ENCODE data around the gene PFN1. TPM values are rescaled to one million over a fixed set of nuclear protein-coding genes. Genes with fewer than 3 reads are reported as not detected.

PFN1 gene
- total RNA-seq, 2 donors from 2014 or later: 1,741 to 1,743 TPM

DNA sequence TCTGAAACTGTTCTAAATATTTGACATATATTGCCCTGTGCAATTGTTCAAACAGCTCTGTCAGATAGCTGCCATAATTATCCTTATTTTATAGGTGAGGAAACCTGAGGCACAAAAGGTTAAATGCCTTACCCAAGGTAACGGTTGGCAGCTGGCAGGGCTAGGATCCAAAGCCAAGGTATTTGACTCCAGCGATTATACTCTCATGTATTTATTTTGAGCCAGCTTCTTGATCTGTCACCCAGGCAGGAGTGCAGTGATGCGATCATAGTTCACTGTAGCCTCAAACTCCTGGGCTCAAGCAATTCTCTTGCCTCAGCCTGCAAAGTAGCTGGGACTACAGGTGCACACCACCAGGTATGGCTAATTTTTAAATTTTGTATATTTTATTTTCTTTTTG is 9.8 kb upstream of the PFN1 start:
- no peaks in the 10 kb centered on the region for H3K9me3 Mint-ChIP-seq
- DNase-seq (ENCODE audit: low spot score) (no peak), ATAC-seq (no peak)
- no peak overlapping the region for H3K4me3 Mint-ChIP-seq
- H3K4me1 Mint-ChIP-seq (ENCODE audit: low read depth in 2 of 2): peaks cover 0 to 13% of the 10 kb centered on the region in 2 donors
- no peaks in the 10 kb centered on the region for H3K36me3 Mint-ChIP-seq
- no peak overlapping the region for H3K27ac Mint-ChIP-seq
- H3K27me3 Mint-ChIP-seq: no peaks in the 10 kb centered on the region

DNA sequence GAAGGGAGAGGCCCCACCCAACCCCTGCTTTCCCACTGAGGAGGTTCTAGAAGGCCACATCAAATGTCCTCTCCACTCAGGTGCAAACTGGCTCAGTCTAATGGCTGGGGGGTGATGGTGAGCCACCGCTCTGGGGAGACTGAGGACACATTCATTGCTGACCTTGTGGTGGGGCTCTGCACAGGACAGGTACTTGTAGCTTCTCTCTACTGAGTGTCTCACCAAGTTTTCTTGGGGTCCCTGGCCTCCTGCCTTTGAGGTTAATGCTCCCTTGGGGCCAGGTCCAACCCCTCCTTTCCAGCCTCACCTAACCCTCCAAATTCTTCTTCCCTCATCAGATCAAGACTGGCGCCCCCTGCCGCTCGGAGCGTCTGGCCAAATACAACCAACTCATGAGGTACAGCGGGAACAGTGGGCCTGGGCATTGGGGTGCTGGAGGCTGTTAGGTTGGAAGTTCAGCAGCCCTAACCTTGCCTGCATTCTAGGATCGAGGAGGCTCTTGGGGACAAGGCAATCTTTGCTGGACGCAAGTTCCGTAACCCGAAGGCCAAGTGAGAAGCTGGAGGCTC is 8.2 kb upstream of the PFN1 start:
- no peaks in the 10 kb centered on the region for H3K9me3 Mint-ChIP-seq
- H3K27ac Mint-ChIP-seq: peak overlapping the region in 1 of 2 donors; percentile 56
- H3K4me1 Mint-ChIP-seq (ENCODE audit: low read depth in 2 of 2): peaks cover 0 to 13% of the 10 kb centered on the region in 2 donors
- H3K27me3 Mint-ChIP-seq: no peaks in the 10 kb centered on the region
- DNase-seq (ENCODE audit: low spot score) (no peak), ATAC-seq (no peak)
- H3K4me3 Mint-ChIP-seq: no peak overlapping the region
- no peaks in the 10 kb centered on the region for H3K36me3 Mint-ChIP-seq

DNA sequence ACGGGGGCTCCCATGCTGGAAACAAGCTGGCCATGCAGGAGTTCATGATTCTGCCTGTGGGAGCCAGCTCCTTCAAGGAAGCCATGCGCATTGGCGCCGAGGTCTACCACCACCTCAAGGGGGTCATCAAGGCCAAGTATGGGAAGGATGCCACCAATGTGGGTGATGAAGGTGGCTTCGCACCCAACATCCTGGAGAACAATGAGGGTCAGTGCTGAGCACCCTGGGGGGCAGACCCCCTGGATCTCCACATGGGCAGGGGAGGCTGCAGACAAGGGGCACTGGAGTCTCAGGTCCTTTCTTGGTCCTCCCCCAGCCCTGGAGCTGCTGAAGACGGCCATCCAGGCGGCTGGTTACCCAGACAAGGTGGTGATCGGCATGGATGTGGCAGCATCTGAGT is 6.8 kb upstream of the PFN1 start:
- no peaks in the 10 kb centered on the region for H3K27me3 Mint-ChIP-seq
- no peak overlapping the region for H3K4me3 Mint-ChIP-seq
- no peaks in the 10 kb centered on the region for H3K9me3 Mint-ChIP-seq
- DNase-seq (ENCODE audit: low spot score): no peak
- H3K27ac Mint-ChIP-seq: no peak overlapping the region
- peaks cover 14 to 25% of the 10 kb centered on the region in 2 donors for H3K4me1 Mint-ChIP-seq (ENCODE audit: low read depth in 2 of 2)
- H3K36me3 Mint-ChIP-seq: no peaks in the 10 kb centered on the region
- ATAC-seq: no peak

DNA sequence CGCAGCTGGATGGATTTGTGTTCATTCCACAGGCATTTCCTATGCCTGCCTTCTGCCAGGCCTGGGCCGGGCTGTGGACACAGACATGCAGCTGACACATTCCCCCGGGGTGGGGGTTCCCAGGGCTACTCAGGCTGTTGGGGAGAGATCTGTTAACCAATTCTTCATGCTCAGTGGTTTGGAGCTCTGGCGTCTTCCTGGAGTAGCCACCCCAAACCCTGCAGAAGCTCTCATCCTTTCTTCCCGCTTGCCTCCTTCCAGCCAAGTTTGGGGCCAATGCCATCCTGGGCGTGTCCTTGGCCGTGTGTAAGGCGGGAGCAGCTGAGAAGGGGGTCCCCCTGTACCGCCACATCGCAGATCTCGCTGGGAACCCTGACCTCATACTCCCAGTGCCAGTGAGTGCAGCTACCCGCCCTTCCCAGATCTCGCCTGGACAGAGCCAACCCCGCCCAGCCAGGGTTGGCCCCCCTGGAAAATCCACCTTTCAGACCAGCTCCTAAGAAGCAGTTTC is 5.2 kb upstream of the PFN1 start:
- Mint-ChIP-seq H3K36me3 (no peaks in the 10 kb centered on the region), H3K9me3 (no peaks in the 10 kb centered on the region), H3K27me3 (no peaks in the 10 kb centered on the region), H3K4me3 (peak overlapping the region; percentile 13), H3K27ac (no peak overlapping the region), H3K4me1 (ENCODE audit: low read depth in 2 of 2) (peaks cover 18 to 28% of the 10 kb centered on the region in 2 donors)
- ATAC-seq: no peak
- no peak for DNase-seq (ENCODE audit: low spot score)

DNA sequence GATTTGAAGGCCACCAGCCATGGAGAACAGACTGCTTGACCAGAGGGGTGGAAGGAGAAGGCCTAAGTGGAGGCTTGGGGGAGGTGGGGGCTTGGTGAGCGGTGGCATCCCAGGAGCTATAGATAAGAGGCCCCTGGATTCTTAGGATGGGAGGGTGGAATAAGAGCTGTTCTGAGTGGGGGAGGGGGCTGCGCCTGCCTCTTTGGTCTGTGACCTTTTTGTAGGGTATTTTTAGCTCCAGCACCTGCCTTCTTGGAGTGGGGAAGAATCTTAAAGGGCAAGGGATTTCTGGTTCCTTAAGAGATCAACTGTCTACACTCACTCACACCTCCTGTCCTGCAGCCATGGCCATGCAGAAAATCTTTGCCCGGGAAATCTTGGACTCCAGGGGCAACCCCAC is 3.2 kb upstream of the PFN1 start:
- H3K36me3 Mint-ChIP-seq: peaks cover 7% of the 10 kb centered on the region
- ATAC-seq (no peak), DNase-seq (ENCODE audit: low spot score) (no peak)
- no peaks in the 10 kb centered on the region for H3K9me3 Mint-ChIP-seq
- peaks cover 25 to 30% of the 10 kb centered on the region in 2 donors for H3K4me1 Mint-ChIP-seq (ENCODE audit: low read depth in 2 of 2)
- H3K4me3 Mint-ChIP-seq: peak overlapping the region; percentile 89
- no peaks in the 10 kb centered on the region for H3K27me3 Mint-ChIP-seq
- peak overlapping the region; percentile 78 to 96 for H3K27ac Mint-ChIP-seq

DNA sequence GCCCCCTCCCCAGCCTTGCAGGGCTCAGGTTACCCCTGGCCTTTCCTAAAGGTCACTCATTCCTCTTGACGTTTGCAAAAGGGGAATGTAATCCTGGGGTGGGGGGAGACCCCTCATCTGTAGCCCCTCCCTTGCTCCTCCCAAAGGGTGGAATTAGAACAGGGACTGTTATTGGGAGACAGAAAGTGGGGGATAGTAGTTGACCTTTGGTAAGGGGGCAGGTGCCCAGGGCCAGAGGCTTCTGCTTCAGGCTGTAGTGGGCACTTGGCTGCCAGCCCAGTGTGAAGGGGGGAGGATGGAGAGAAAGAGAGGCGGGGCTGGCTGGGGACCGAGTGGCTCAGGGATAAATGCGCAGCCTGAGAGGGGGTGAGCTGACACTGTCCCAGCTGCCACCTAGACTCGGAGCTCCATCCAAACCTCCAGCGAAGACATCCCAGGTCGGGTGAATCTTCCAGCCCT is 2.4 kb upstream of the PFN1 start, which contains the start of gene ENO3:
Gene ENO3, plus strand, starts transcription at position 374 of the 459 bp plus-strand sequence. CDS start 711 bp downstream, outside the sequence.
- Mint-ChIP-seq H3K27me3 (no peaks in the 10 kb centered on the region), H3K4me1 (ENCODE audit: low read depth in 2 of 2) (peaks cover 27 to 31% of the 10 kb centered on the region in 2 donors), H3K36me3 (peaks cover 13% of the 10 kb centered on the region), H3K4me3 (peak within 1 kb of the TSS; percentile 89), H3K27ac (peak within 1 kb of the TSS; percentile 78 to 96), H3K9me3 (no peaks in the 10 kb centered on the region)
- DNase-seq (ENCODE audit: low spot score): no peak
- no peak for ATAC-seq

DNA sequence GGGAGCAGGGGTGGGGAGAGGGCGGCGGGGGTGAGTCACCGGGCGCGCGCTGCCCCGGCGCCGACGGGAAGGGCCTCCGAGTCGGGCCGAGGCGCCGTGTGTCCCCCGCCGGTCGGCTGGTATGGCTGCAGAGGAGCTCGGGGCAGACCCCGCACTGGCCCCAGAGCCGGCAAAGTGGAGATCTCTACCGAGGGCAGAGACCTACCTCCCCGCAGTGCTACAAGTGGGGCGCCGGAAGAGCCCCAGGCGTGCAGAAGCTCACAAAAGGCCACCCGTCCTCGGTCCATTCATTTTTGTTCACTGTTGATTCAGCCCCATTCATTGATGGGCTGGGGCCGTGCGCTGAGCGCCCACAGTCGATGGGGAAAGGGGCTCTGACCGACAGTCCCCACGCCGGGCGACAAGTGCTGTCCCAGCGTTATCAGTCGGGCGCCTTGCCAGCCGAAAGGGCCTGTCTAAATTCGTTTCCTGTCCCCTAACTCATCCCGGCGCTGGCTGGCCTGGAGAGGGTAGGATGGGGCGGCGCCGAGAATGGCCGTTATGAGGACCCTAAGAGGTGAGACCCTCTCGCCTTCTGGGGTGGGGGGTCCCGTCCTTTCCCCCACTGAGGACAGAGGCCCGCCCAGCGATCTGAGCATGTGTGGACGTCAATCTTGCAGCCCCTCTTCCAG is 1.9 kb upstream of the PFN1 start:
- DNase-seq (ENCODE audit: low spot score): no peak
- H3K27ac Mint-ChIP-seq: peak overlapping the region; percentile 78 to 96
- H3K4me1 Mint-ChIP-seq (ENCODE audit: low read depth in 2 of 2): peaks cover 33 to 36% of the 10 kb centered on the region in 2 donors
- ATAC-seq: peak; percentile 25 to 31
- H3K9me3 Mint-ChIP-seq: no peaks in the 10 kb centered on the region
- H3K36me3 Mint-ChIP-seq: peaks cover 19% of the 10 kb centered on the region
- no peaks in the 10 kb centered on the region for H3K27me3 Mint-ChIP-seq
- H3K4me3 Mint-ChIP-seq: peak overlapping the region; percentile 89

DNA sequence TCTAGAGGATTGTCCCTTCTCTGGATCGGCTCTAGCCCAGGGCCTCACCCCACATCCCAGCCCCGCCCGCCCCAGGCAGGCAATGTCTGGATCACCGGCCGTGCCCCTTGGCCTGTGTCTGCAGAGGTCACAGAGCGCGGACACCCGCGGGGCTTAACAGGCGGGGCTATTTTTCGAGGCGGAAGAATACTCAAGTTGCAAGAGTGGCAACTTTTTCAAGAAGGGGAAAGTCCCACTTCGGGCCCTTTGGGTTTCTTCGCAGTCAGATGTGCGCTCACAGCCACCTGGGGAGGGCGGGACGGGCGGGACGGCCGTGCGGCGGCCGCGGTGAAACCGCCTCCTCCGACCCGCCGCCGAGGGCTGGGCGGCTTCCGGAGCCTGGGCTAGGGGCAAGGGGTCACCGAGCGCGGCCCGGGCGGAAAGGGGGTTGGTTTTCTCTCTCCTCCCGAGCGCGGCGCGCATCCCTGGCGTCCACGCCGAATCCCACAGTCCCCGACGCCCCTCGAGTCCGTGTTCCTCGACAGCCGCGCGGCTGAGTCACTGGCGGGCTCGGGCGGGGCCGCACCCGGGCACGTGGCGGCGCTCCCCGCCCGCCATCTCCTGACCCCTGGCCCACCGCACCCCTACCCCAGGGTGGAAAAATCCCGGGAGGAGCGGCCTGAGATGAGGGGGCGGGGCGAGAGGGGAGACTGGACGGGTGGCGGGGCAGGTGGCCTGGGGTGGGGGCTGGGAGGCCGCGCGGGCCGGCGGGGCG is 1.2 kb upstream of the PFN1 start:
- Mint-ChIP-seq H3K27me3 (no peaks in the 10 kb centered on the region), H3K27ac (peak overlapping the region; percentile 96), H3K4me3 (peak overlapping the region; percentile 100), H3K9me3 (no peaks in the 10 kb centered on the region), H3K4me1 (ENCODE audit: low read depth in 2 of 2) (peaks cover 40 to 44% of the 10 kb centered on the region in 2 donors), H3K36me3 (peaks cover 25% of the 10 kb centered on the region)
- DNase-seq (ENCODE audit: low spot score): peak; percentile 90
- peak; percentile 57 to 63 for ATAC-seq

DNA sequence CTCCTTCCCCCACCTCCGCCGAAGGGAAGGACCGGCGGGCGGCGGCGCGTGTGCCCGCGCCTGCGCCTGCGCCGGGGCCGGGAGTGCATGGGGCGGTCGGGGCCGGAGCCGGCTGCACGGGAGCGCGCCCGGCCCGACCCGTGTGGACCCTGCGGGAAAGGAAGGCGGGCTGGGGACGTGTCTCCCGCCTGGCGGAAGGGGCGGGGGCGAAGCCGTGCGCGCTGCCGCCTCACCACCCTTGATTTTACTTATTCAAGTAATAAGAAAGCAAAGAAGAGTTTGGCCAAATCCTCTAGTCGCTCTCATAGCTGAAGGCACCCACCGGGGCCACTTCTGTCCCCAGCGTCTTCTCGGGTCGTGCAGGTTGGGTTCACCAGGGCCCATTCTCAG is 596 bp upstream of the PFN1 start:
- Mint-ChIP-seq H3K9me3 (no peaks in the 10 kb centered on the region), H3K36me3 (peaks cover 30% of the 10 kb centered on the region), H3K4me3 (peak overlapping the region; percentile 100), H3K4me1 (ENCODE audit: low read depth in 2 of 2) (peaks cover 45 to 49% of the 10 kb centered on the region in 2 donors), H3K27ac (peak overlapping the region; percentile 96), H3K27me3 (no peaks in the 10 kb centered on the region)
- DNase-seq (ENCODE audit: low spot score) (peak; percentile 88), ATAC-seq (peak; percentile 67 to 77)

DNA sequence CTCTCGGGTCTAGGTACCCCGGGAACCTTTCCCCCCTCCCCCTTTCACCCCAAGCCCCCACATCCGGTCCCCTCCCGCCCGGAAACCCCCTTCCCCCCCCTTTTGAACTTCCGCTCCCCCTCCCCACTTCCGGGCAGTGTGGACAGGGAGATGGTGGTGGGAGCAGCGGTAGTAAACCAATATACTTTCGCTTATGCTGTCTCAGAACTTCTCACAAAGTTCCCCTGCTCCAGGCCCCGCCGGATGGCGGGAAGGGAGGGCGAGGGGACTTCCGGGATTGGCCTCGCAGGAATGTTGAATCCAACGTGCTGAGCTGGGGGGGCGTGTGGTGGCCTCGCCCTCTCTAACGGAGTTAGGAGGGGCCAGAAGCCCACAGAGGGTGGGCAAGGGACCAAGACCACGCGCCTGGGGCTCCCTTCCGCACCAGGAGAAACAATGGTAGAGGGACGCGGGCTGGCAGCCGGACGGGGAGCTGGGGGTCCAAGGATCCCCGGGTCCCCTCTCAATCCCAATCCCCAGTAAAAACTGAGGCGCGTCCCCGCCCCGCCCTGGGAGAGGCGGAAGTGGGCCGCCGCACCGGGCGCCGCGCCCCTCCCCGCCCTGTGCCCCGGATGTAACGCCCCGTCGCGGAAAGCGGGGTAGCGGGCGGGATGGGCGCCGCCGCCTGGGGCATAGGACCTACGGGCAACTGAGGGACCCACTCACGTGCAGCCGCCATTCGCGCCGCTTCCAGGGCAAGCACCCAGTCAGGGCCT is 742 bp downstream of the PFN1 start:
- peak overlapping the region; percentile 100 for H3K4me3 Mint-ChIP-seq
- peaks cover 36% of the 10 kb centered on the region for H3K36me3 Mint-ChIP-seq
- ATAC-seq (peak; percentile 50 to 62), DNase-seq (ENCODE audit: low spot score) (peak; percentile 86)
- no peaks in the 10 kb centered on the region for H3K27me3 Mint-ChIP-seq
- H3K9me3 Mint-ChIP-seq: no peaks in the 10 kb centered on the region
- peaks cover 55 to 63% of the 10 kb centered on the region in 2 donors for H3K4me1 Mint-ChIP-seq (ENCODE audit: low read depth in 2 of 2)
- H3K27ac Mint-ChIP-seq: peak overlapping the region; percentile 95 to 96

DNA sequence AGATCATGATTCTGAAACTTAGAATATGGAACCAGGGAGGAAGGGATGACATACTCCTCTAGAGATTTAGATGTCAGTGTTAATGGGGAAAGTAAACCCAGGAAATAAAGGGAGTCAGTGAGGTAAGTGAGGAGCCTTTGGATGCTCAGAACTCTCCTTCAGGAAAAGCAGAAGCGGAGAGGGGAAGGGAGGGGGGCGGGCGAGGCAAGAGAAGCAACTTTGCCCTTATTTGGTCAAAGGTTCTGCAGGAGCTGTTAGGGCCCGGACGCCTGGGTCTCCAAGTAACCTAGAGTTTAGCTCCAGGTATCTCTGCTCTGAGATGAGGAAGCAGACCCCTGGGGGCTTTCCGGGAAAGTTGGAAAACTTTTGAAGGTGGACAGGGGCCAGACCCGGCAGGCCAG is 1.3 kb downstream of the PFN1 start:
- Mint-ChIP-seq H3K27ac (peak overlapping the region; percentile 95 to 96), H3K9me3 (no peaks in the 10 kb centered on the region), H3K4me3 (peak overlapping the region; percentile 100), H3K27me3 (no peaks in the 10 kb centered on the region), H3K4me1 (ENCODE audit: low read depth in 2 of 2) (peaks cover 59 to 68% of the 10 kb centered on the region in 2 donors), H3K36me3 (peaks cover 38% of the 10 kb centered on the region)
- no peak for DNase-seq (ENCODE audit: low spot score)
- no peak for ATAC-seq

DNA sequence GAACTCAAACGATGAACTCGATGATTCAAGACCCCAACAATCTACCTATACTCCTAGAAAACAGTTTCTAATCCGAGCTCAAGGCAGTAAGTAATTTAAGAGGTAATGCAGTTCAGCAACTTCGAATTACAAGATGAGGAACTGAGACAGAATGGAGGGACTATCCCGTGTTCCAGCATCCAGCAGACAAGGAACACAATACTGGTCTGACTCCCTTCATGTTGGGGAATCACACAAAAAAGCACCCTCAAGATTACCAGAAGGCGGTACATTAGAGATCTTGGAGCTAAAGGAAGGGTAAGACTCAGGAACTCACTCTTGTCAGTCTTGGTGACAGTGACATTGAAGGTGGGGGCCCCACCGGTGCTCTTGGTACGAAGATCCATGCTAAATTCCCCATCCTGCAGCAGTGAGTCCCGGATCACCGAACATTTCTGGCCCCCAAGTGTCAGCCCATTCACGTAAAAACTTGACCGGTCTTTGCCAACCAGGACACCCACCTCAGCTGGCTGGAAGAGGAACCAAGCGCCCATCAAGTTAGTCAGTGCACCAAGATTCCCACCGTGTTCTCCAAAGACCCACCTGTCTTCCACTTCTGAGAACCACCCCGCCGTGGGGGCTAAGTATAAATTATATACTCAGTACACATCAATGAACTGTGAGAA is 1.9 kb downstream of the PFN1 start:
- H3K9me3 Mint-ChIP-seq: no peaks in the 10 kb centered on the region
- peak overlapping the region; percentile 100 for H3K4me3 Mint-ChIP-seq
- peak overlapping the region; percentile 95 to 96 for H3K27ac Mint-ChIP-seq
- no peak for ATAC-seq
- no peak for DNase-seq (ENCODE audit: low spot score)
- no peaks in the 10 kb centered on the region for H3K27me3 Mint-ChIP-seq
- peaks cover 65 to 74% of the 10 kb centered on the region in 2 donors for H3K4me1 Mint-ChIP-seq (ENCODE audit: low read depth in 2 of 2)
- peaks cover 43% of the 10 kb centered on the region for H3K36me3 Mint-ChIP-seq

DNA sequence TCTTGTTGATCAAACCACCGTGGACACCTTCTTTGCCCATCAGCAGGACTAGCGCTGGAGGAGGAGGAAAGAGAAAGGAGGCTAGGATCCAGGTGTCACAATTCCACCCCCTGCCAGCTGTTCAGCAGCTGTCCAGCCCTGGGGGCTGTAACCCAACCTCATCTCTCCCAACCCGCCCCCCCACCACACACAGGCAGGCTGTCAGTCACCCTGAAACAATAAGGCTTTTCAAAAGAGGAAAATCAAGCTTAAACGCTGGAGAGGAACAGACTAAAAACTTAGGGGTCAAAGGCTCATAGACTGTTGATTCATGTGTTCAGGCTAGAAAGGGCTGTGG is 2.4 kb downstream of the PFN1 start:
- Mint-ChIP-seq H3K27ac (peak overlapping the region; percentile 95 to 96), H3K4me3 (peak overlapping the region; percentile 100), H3K4me1 (ENCODE audit: low read depth in 2 of 2) (peaks cover 66 to 74% of the 10 kb centered on the region in 2 donors), H3K9me3 (no peaks in the 10 kb centered on the region), H3K27me3 (no peaks in the 10 kb centered on the region), H3K36me3 (peaks cover 49% of the 10 kb centered on the region)
- no peak for DNase-seq (ENCODE audit: low spot score)
- no peak for ATAC-seq

Measured in natural killer cell treated with Interleukin-12 subunit alpha and Interleukin-12 subunit beta and Interleukin-15 and Interleukin-18, amount 100 ng/mL, for 72 hours (primary cell).